GM12864 (cell line): ENCODE results near the gene NRGN.

Experiments
- DNase-seq: peaks from one replicate; pipeline ENCODE4 v3.0.0-alpha.2; 2011; ENCODE audit warnings: low read depth
- H3K4me3 ChIP-seq: 2 replicates; pipeline ENCODE4 v1.5.1; 2011; ENCODE audit warnings: mild to moderate bottlenecking, low read depth, low read length, control low read depth
- CTCF ChIP-seq: IDR thresholded peaks from 2 replicates; pipeline ENCODE4 v1.5.1; 2011; ENCODE audit warnings: low read depth, mild to moderate bottlenecking, moderate library complexity, low read length, control low read depth, inconsistent platforms; ENCODE audit errors: missing control alignments

Gene NRGN

GRCh38 chr11:124746621-124747243 lies 7.0 kb downstream of the NRGN start:
- peak; percentile 79 for TF ChIP-seq CTCF
- peak overlapping the region; percentile 91 for H3K4me3 ChIP-seq
- peak; percentile 62 for DNase-seq

- no peak for DNase-seq
These were observed 7.8 kb downstream of the NRGN start for GRCh38 chr11:124747406-124748099.

GRCh38 chr11:124748100-124748418 lies 8.3 kb downstream of the NRGN start:
- no peak overlapping the region for H3K4me3 ChIP-seq
- no peak for TF ChIP-seq CTCF
- DNase-seq: no peak

More at GRCh38 chr11:124747406-124748099, 7.8 kb downstream of the NRGN start:
- H3K4me3 ChIP-seq: no peak overlapping the region
- no peak for TF ChIP-seq CTCF

DNA sequence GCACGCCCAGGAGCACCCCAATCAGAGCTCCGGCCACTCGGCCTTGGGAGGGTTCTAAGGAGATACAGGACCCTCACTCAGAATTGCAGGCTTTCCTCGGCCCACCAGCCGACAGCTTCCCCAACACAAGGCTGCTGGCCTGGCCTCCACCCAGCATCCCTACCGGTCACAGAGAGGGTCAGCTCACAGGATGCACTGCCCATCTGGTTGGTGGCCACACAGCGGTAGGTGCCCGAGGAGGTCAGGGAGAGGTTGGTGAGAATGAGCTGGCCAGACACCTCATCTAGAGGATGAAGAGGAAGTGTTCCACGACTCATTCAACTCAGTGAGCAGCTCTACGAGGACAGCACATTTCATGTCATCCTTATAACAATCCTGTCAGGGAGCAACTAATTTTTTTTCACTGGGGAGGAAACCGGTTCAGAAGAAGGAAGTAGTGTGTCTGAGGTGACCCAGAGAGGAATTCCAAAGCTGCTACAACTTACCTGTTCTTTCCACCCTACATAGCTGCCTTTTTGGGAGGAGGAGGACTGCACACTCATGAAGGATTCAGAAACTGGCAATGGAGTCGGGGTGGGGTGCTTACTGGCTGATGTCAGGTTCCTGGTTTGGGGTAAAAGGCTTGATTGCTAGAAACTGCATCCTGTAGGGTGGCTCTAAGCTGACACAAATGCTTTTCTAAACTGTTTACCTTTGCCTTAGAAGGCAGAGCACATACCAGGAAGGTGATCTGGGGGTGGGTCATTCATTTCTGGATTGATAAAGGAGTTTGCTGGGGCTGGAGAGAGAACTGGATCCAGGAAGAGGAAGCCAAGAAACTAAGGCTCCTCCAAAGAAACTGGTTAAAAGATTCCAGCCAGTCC lies 9.0 kb downstream of the NRGN start:
- TF ChIP-seq CTCF: no peak
- no peak overlapping the region for H3K4me3 ChIP-seq
- DNase-seq: no peak

GRCh38 chr11:124749912-124750311 lies 10.2 kb downstream of the NRGN start:
- no peak overlapping the region for H3K4me3 ChIP-seq
- no peak for DNase-seq
- TF ChIP-seq CTCF: no peak

DNA sequence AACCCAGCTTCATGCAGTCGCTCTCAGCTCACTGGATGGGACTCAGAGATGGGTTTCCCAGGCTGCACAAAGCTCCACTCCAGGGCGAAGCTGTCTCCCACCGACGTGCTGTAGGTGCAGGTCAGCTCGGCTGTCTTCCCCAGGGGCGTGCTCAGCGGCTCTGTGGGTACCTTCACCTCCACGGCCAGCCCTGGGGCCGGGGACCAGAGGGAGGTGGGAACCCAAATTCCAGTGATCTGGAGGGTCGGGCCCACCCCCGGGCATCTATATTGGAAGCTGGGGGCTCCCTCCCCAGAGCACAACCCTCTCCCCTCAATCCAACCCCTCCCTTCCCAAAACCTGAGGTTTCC lies 11.6 kb downstream of the NRGN start:
- TF ChIP-seq CTCF: no peak
- no peak overlapping the region for H3K4me3 ChIP-seq
- DNase-seq: no peak
